Measurements from ENCODE around the gene PMFBP1. TPM values are rescaled to one million over a fixed set of nuclear protein-coding genes. Genes with fewer than 3 reads are reported as not detected.
A peak's percentile ranks its signal among the peaks of the same experiment; 100 is the strongest.

The PMFBP1 gene, protein sequence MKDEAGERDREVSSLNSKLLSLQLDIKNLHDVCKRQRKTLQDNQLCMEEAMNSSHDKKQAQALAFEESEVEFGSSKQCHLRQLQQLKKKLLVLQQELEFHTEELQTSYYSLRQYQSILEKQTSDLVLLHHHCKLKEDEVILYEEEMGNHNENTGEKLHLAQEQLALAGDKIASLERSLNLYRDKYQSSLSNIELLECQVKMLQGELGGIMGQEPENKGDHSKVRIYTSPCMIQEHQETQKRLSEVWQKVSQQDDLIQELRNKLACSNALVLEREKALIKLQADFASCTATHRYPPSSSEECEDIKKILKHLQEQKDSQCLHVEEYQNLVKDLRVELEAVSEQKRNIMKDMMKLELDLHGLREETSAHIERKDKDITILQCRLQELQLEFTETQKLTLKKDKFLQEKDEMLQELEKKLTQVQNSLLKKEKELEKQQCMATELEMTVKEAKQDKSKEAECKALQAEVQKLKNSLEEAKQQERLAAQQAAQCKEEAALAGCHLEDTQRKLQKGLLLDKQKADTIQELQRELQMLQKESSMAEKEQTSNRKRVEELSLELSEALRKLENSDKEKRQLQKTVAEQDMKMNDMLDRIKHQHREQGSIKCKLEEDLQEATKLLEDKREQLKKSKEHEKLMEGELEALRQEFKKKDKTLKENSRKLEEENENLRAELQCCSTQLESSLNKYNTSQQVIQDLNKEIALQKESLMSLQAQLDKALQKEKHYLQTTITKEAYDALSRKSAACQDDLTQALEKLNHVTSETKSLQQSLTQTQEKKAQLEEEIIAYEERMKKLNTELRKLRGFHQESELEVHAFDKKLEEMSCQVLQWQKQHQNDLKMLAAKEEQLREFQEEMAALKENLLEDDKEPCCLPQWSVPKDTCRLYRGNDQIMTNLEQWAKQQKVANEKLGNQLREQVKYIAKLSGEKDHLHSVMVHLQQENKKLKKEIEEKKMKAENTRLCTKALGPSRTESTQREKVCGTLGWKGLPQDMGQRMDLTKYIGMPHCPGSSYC
- polyA plus RNA-seq (2013, experiment 1 of 2; ENCODE audit: insufficient read length): 0.96 TPM
- 0.57 TPM for polyA plus RNA-seq (2013, experiment 2 of 2; ENCODE audit: insufficient read length)

DNA sequence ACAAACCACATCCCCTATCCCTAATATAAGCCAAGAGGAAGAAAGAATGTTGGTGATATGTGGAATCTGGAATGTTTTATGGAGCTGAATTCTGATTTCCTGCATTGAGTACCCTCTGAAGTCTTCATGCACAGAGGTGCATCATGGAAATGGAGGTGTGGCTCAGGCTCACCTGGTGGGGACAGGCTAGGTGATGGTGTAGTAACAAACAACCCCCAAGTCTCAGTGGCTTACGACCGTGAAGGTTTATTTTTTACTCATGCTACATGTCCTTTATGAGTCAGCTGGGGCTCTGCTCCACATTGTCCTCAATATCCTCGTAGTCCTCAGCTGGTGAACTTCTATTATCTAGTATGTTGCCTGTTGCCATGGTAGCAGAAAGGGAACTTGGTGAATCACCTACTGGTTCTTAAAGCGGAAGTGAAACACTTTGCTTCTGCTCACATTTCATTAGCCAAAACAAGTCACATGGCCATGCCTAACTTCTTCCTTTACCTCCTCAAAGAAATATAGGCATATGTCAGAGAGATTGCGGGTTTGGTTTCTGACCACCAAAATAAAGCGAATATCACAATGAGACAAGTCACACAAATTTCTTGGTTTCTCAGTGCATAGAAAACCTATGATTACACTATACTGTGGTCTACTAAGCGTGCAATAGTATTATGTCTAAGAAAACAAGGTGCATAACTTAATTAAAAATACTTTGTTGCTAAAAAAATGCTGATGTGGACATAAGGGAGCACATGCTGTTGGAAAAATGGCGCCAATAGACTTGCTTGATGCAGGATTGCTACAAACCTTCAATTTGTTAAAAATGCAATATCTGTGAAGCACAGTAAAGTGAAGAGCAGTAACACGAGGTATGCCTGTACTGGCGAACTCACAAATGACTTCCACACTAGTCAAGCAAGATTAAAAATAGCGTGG lies at the start of gene PMFBP1:
TSS of gene PMFBP1 (minus strand) at position 51 of the 930 bp plus-strand sequence. CDS start 947 bp downstream, outside the sequence.
- peak; percentile 83 for DNase-seq

DNA sequence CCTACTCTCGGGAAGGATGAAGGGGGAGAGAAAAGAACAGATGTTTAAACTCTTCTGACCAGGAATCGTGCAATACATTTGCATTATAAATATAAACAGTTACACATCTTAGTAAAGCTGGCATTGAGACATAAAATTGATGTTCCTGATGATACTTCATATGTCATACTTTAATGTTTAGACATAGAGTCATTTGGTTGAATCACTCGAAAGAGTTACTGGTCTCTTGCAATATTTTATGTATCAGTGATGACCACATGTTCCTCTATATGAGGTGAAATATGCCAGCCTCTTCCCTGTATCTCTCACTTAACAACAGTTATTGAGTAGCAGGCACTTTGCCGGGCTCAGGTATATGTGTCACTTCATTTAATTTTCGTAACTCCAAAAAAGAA lies 49.7 kb upstream of the PMFBP1 start:
- peak; percentile 7 for DNase-seq

DNA sequence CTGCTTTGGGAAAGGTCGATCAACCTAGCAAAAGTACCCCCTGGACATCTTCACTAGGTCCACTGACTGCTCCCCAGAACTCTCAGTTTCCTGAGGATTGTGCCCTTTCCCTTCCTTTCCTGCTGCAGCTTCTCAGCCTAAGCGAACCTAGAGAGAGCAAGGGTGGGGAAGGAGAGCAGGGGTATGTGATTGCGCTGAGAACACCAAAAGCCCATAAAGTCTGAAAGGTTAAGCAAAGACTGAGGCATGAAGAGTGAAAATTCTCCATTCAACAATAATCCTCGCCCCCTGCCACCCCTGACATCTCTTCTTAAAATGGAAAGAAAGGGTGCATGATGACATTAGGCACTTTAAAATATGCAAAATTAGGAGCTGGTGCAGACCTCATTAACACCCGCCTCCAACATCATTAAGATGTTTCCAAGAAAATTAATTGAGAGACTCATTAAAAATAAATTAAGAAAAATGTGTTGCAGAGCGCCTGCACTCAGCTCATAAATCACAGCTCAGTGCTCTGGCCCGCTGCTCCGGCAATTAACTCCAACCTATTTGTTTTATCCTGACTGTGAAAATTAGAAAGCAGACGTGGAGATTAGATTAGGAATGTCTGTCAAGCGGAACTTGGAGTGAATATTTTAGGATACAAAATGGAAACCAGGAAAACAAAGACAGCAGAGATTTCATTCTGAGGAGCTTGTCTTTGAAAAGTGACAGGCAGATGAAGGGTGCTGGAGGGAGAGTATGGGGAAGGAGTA lies 49.1 kb upstream of the PMFBP1 start:
- DNase-seq: no peak

DNA sequence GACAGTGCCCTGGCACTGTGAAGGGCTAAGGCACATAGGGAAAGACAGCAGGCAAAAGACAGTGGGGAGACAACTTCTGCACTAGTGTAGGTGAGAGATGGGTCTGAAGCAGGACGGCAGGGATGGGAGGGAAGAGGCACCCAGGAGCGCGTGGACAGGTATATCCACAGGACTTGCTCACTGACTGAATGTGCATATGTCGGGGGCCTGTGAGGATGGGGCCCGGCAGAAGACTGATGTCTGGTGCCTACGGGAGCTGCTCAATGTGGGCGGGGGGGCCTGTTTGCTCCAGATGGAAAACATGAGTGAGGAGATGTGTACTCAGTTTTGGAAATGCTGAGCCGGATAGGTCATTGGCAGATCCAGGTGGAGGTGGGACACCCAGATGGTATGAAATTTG lies 47.3 kb upstream of the PMFBP1 start:
- DNase-seq: no peak

DNA sequence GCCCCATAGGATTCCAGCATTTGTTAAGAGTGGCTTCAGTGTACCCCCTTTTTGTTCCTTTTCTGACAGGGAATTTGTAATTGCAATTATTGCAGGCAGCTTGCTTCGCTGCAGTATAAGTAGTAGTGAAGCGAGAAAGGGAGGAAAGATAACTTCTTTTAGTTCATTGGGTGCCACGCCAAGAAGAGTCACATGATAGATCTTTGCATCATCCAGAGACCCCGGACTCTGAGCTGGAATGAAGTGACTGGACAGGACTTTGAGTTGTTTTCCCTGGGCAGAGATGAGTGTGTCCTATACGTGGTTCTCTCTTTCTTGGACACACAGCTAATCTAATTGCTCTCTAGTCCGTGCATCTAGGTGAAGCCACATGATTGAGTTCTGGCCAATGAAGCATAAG lies 44.8 kb upstream of the PMFBP1 start:
- no peak for DNase-seq

DNA sequence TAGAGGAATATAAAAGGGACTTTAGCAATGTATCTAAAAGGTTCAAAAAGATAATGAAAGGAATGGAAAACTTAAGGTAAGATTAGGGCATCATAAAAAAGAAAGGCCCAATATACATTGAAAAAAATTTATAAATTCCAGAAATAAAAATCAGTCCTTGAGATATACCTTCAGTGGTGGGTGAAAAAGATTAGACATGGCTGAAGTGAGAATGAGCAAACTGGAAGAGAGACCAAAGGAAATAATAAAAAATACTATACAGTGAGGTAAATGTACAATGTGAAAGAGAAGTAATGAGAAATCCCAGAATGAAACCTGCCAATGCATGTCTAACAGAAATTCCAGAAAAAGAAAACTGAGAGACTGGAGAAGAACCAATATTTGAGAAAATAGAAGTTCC lies 42.9 kb upstream of the PMFBP1 start:
- DNase-seq: no peak

DNA sequence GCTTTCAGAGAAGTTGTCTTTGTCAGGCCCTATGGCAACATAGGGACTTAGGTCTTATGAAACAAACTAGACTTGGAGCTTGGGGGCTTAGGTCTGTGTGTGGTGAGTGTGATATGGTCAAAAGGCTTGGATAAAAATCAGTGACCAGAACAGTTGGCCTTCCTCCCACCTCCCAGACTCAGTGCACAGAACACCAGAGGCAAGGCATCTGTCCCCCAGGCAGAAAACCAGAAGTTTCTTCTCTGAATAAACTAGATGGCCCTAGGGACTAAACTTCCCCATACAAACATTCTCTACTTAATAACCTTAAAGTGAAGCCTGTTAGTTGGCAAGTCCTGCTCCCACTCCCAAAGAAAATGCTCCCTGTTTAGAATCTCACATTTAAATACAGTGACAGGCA lies 39.2 kb upstream of the PMFBP1 start:
- DNase-seq: no peak

DNA sequence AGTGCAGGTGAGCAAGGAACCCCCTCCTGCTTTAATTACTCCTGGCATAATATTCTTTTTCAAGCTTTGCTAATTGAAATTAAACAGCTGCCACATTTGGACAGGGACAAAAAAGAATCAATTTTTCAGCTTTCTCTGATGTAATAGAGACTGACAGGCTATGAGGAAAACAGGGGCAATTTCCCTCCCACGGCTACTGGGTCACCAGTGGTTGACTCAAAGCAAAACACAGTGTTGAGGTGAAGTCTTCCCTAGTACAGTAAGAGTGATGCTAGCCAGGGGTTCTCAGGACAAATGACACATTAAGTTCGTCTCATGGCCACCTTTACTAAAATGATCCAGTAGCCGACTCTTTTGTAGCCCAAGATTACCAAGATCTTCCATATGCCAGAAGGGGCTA lies 38.6 kb upstream of the PMFBP1 start:
- no peak for DNase-seq

DNA sequence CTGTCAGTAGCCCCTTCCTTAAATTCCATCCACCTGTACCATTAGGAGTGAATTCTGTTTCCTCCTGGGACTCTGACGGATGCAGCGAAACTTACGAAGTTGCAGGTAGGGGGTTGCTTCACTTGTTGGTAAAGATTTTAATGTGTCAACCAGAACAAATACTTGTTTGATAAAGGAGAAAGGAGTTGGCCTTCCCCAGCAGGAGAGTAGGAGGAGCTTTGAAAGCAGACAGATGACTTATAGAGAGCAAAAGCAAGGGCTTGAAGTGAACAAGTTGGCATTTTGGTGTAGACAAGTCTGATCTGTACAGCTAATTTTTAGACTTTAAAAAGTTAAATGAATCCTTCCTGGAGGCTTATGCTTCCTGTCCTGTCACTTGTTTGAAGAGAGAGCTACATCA lies 38.1 kb upstream of the PMFBP1 start:
- DNase-seq: no peak

DNA sequence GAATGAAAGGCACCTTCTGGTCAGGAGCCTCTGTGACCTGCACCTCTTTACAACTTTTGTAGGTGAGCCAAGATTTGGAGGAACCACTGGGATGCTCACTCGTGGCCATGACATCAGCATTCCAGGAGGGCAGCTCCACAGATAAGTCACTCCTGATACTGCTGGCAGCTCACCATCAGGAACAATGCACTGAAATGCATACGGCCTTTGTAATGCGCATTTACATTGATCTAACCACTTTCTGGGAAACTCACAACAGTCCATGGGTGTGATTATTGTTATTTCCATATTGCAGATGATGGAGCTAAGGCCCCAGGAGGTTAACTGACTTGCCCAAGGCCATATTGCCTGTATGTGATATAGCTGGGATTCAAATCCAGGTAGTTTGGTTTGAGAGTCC lies 34.3 kb upstream of the PMFBP1 start:
- no peak for DNase-seq

DNA sequence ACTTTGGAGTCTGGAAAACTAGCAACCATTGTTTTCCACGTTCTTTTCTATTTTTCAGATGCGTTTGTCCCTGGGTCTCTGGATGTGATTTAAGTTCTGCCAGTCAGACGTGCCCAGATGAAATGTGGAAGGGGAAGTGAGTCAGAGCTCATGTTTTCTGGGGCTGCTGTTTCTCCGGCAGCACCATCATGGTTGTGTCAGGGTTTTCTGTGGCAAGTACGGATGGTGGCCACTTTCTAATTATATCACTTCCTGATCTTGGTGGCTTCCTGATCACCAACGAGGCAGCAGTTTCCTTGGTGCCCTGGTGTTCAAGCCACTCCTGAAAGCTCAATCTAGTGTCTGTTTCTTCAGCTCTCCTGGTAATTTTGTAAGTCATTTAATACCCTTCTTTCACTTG lies 31.4 kb upstream of the PMFBP1 start:
- DNase-seq: peak; percentile 59

DNA sequence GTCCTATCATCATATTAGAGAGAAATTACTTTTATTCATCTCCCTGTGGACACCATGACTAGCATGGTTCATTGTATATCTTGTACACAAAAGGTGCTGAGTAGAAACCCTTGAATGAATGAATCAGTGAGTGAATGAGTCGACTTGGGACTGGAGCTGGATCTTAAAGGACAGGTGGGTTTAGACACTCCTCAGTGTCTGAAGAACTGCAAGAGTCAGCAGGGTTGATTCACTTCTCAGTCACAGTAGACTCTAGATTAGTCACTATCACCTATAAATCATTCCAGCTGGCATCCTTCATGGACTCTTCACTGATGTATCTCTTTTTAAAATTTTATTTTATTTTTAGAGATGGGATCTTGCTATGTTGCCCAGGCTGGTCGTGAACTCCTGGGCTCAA lies 30.1 kb upstream of the PMFBP1 start:
- peak; percentile 3 for DNase-seq

DNA sequence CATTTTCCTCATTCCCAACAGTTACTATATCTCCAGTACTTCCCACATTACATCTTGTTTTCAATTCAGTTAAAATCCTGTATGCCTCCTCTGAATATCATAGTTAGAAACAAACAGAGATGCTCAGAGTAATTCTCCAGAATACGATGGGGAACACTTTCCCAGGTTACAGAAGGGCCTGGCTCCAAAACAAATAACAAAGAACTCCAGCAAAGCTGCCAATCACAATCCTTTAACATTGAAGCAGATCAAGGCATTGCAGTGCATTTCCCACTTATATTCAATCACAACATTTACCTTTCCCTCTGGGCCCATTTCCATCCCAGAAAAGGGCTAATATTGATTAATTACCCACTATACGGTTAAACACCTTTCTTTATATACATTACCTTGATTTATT lies 29.4 kb upstream of the PMFBP1 start:
- DNase-seq: no peak

DNA sequence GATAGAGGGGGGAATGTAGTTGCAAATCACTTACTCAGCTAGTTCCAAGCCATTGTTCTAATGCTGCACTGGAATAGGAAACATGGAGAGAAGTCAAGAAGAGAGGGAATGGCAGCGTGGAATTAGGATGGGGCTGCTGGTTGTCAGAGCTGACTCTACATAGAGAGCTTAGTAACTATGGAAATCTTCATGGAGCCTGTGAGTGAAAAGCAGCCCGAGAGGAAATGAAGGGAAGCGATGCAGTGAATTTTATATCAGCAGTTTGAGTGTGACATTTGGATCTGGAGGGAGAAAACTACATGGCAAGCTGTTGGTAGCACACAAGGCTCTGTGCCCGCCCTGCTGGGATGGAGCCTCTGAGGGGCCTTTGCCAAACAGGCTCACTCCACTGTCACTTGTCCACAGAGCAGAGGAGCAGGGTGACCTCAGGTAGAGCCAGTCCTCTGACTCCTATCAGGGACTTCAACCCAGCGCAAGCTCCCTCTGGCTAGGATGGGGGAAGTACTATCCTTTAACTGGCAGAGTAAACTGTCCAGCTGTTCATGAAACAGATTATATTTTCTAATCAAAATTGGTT lies 27.9 kb upstream of the PMFBP1 start:
- DNase-seq: no peak

DNA sequence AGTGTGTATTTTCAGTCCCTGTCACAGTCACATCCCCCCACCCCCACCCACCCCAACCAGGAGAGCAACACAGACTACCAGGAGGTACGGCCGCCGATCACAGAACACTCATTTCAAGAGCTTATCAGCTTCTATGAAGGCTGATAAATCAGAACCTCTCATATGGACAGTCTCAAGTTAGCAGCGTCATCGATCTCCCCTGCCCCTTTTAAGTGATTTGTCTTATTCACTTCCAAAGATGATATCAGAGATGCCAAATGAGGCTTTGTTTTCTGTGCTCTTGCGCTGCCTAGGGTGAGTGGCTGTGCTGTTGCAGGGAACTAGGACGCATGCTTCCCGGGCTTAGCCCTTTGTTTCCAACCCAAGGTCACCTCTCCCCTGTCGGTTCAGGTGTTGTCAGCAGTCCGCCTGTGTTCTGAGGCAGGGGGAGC lies 26.8 kb upstream of the PMFBP1 start:
- no peak for DNase-seq

DNA sequence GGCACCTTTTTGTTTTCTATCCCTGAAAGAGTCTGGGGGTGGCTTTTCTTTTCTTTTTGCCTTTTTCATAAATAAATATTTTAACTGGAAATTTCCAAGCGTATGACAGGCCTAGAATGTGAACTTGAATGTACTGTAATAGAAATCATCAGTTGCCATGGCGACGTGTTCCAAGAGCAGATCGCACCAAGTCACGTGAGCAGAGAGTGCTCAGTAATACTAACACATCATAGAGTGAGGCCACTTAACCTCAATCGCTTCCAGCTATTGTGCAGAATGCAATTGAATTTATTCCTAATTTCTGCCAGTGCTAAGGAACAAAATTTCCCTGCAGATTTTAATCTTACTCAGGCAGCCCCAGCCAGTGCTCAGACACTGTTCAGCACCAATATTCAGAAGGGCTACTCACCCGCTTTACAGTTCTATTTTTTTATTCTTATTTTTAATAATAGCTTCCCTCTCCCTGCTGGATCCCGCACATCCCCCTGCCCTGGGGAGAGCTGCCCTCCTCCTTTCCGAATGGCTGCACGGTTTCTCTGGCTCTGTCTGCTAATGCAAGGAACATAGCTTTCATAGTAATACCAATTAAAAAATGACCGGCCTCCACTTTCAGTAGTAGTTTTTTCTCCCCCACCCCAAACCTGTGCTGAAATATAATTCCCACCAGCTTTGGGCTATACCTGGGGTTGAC lies 26.2 kb upstream of the PMFBP1 start:
- DNase-seq: peak; percentile 81

DNA sequence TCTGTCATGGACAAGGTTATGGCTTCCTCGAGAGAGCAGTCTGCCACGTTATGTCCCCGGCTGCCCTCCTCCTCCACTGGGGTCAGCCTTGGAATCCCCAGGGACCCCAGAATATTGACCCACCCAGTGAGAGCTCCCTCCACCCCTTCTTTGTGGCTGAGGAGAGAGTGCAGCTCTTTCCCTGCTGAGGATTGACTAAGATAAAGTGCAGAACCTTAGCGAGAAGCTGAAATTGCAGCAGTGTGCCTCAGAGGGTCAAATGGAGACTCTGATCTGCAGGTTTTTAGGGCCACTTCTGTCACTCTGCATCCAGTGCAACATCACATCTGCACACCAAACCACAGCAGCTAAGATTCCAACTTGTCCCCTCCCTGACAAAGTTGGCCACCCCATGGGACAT lies 25.6 kb upstream of the PMFBP1 start:
- DNase-seq: no peak

DNA sequence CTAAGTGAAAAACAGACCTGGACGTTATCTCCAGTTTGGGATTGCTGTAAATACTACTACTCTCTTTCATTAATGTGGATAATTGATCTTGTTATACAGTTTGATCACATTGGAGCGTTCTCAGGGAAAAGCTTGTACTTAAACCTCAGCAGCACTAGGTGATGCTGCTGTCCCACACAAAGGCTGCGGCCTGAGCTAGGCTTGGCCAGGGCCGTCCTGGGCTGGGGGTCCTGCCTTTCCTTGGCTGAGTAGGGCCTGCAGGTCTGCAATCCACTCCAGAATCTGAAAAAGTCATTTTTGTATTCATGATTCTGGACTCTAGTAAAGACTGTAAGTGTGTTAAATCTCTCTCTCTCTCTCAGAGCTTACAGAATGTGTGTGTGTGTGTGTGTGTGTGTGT lies 23.7 kb upstream of the PMFBP1 start:
- DNase-seq: no peak

DNA sequence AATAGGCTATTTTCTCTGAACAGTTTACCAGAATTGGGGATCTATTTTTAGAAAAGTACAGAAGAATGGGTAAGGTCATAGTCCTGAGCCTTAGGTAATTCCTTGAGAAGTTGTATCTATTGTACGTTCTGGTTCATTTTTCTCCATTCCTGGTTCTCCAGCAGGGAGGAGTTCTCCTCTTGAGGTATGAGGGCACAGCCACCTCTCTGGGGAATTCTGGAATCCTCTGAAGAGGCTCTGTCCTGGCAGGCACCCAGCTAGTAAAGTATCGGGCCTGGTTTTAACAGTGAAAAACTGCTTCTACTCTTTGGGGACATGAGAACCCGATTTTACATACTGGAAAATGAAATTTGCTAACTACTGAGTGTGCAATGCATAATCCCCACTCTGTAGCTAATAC lies 19.6 kb upstream of the PMFBP1 start:
- peak; percentile 54 for DNase-seq

DNA sequence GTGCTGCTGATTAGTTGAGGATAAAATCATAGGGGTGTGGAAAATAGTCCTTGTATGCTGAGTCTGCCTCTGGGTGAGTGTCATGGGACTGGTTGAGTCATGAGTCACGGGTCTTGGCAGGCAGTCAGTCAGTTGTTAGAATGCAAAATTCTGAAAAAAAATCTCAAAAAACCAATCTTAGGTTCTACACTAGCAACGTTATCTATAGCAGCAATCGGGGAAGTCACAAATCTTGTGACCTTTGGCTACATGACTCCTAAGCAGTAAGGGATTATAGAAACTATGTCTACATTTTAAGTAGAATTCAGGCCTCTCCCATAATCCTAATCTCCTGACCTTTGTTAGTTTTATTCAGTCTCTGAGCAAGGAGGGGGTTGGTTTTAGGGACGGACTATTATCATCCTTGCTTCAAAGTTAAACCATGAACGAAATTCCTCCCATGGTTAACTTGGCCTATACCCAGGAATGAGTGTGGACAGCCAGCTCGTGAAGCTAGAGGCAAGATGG lies 18.0 kb upstream of the PMFBP1 start:
- peak; percentile 60 for DNase-seq
